AG09309 (cell line): ENCODE results near the gene CTF1.

Source experiments
- DNase-seq: peaks from one replicate; pipeline ENCODE4 v3.0.0-alpha.2; 2010; ENCODE audit warnings: low read depth
- H3K4me3 ChIP-seq: 2 replicates; pipeline ENCODE4 v1.5.1; 2011; ENCODE audit warnings: mild to moderate bottlenecking, low read depth, low read length, moderate library complexity; ENCODE audit not compliant: control insufficient read depth
- TF ChIP-seq, protein P1 (sequence below): IDR thresholded peaks from 2 replicates; pipeline ENCODE4 v1.5.1; 2011; ENCODE audit warnings: mild to moderate bottlenecking, low read depth, low read length, inconsistent platforms; ENCODE audit not compliant: insufficient read depth, control insufficient read depth; ENCODE audit errors: missing control alignments

The CTF1 gene

GRCh38 chr16:30876867-30877266 lies 19.5 kb upstream of the CTF1 start:
- TF ChIP-seq, protein P1, sequence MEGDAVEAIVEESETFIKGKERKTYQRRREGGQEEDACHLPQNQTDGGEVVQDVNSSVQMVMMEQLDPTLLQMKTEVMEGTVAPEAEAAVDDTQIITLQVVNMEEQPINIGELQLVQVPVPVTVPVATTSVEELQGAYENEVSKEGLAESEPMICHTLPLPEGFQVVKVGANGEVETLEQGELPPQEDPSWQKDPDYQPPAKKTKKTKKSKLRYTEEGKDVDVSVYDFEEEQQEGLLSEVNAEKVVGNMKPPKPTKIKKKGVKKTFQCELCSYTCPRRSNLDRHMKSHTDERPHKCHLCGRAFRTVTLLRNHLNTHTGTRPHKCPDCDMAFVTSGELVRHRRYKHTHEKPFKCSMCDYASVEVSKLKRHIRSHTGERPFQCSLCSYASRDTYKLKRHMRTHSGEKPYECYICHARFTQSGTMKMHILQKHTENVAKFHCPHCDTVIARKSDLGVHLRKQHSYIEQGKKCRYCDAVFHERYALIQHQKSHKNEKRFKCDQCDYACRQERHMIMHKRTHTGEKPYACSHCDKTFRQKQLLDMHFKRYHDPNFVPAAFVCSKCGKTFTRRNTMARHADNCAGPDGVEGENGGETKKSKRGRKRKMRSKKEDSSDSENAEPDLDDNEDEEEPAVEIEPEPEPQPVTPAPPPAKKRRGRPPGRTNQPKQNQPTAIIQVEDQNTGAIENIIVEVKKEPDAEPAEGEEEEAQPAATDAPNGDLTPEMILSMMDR = no peak
- no peak for DNase-seq

GRCh38 chr16:30882429-30883310 lies 13.7 kb upstream of the CTF1 start:
- no peak overlapping the region for H3K4me3 ChIP-seq
- TF ChIP-seq, protein P1 = no peak
- no peak for DNase-seq

More at GRCh38 chr16:30876867-30877266, 19.5 kb upstream of the CTF1 start:
- H3K4me3 ChIP-seq = no peak overlapping the region; the same call in 1 of the 2 replicates

DNA sequence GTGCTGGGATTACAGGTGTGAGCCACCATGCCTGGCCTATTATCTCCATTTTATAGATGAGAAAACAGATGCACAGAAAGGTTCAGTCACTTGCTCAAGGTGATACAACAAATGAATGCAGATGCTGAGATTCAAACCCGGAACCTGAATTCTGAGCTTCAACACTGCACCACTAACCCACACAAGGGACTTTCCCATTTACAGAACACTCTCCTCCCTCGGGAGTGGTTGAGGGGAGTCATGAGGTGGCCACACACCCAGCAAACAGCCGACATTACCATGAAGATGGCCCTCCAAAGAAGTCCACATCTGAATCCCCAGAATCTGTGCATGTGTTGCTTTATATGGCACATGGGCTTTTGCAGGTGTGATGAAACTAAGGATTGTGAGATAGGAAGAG lies 11.7 kb upstream of the CTF1 start:
- no peak for DNase-seq
- H3K4me3 ChIP-seq = no peak overlapping the region
- TF ChIP-seq, protein P1 = no peak

GRCh38 chr16:30885196-30885595 lies 11.2 kb upstream of the CTF1 start:
- TF ChIP-seq, protein P1 = no peak
- no peak overlapping the region for H3K4me3 ChIP-seq
- no peak for DNase-seq

DNA sequence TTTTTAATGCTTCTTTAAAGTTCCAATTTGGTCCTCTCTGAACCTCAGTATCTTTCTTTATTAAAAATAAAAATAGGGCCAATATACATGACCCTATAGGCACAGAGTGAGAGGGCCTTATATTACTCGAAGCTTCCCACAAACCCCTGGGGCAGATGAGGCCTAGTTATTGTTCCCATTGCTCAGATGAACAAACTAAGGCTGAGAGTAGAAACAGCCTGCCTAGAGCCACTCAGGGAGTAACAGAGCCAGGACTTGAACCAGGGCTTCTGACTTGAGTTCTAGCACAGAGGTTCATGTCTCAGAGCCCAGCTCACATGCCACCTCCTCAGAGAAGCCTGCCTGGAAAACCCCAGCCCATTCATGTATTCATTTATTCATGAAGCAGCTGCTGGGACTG lies 10.3 kb upstream of the CTF1 start:
- no peak for DNase-seq
- no peak overlapping the region for H3K4me3 ChIP-seq
- TF ChIP-seq, protein P1 = no peak

DNA sequence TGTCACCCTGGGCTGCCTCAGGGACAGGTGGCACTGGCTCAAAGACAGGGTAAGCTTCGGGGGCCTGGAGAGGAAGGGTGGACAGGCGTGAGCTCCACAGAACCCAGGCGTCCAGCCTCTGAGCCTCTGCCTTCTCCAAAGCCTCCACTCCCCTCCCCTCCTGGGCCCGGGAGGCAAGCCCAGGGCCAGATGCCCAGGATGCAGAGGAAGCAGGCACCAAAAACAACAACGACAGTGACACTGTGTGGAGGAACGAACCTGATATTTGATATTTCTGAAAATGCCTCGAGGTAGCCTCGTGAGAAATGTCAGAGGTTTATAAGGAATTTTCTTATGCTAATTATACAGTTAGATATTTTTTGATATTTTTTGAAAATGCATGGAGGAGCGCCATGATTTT lies 8.5 kb upstream of the CTF1 start:
- TF ChIP-seq, protein P1 = no peak
- no peak for DNase-seq
- no peak overlapping the region for H3K4me3 ChIP-seq
